H1 (cell line): ENCODE data around the gene WWP2. TPM values are rescaled to one million over a fixed set of nuclear protein-coding genes. Genes with fewer than 3 reads are reported as not detected.

ENCODE experiments used
- BCL11A ChIP-seq, 2 experiments: IDR thresholded peaks; one replicate each; pipeline ENCODE4 v1.6.1; 2011; ENCODE audit warnings: low read depth in 2 of 2, low read length in 2 of 2, mild to moderate bottlenecking in 2 of 2
- CHD2 ChIP-seq: IDR thresholded peaks from 2 replicates; pipeline ENCODE4 v1.6.1; 2012; ENCODE audit warnings: low read length, improper control_type of control experiment
- GTF2F1 ChIP-seq: IDR thresholded peaks from 2 replicates; pipeline ENCODE4 v1.6.1; 2012; ENCODE audit warnings: low read depth, low read length, improper control_type of control experiment, borderline replicate concordance
- NRF1 ChIP-seq: IDR thresholded peaks from 2 replicates; pipeline ENCODE4 v1.6.1; 2011; ENCODE audit warnings: mild to moderate bottlenecking, low read depth, low read length, improper control_type of control experiment
- RFX5 ChIP-seq: IDR thresholded peaks from 2 replicates; pipeline ENCODE4 v1.6.1; 2011; ENCODE audit warnings: low read depth, low read length, improper control_type of control experiment, borderline replicate concordance
- SP2 ChIP-seq: IDR thresholded peaks from 2 replicates; pipeline ENCODE4 v1.6.1; 2012; ENCODE audit warnings: mild to moderate bottlenecking, low read length, inconsistent platforms
- TAF1 ChIP-seq: IDR thresholded peaks from 2 replicates; pipeline ENCODE4 v1.6.1; 2011; ENCODE audit warnings: mild to moderate bottlenecking, low read depth, low read length
- TCF12 ChIP-seq: IDR thresholded peaks from 2 replicates; pipeline ENCODE4 v1.6.1; 2011; ENCODE audit warnings: low read depth, mild to moderate bottlenecking, low read length
- YY1 ChIP-seq: IDR thresholded peaks from 2 replicates; pipeline ENCODE4 v1.6.1; 2011; ENCODE audit warnings: low read depth, mild to moderate bottlenecking, low read length
- polyA plus RNA-seq, 7 experiments: library from polyadenylated mRNA; depleted of rRNA in 3 of 7; stranded (reverse) in 5 of 7; unstranded in 2 of 7; fragments of >200 nt in 5 of 7; fragments of 200-250 nt in 2 of 7; gene quantifications; 1 replicate in 5 of 7; 2 replicates in 1 of 7; 4 replicates in 1 of 7; pipeline versions ENCODE4 v1.2.1 to v1.2.3, GENCODE V29; 2011 to 2013; ENCODE audit warnings: missing spikeins in 2 of 7, mixed read lengths in 2 of 7
- total RNA-seq: library from RNA; stranded (reverse); fragmentation: NEBNext Ultra II Directional; extraction: Animal tissue kit (Norgen Biotek cat#: 25700); gene quantifications from 2 replicates; pipeline ENCODE4 v1.2.1, GENCODE V29; 2021

The WWP2 gene
- total and polyA plus RNA-seq, 2 of the 8 experiments (the other 6 are each of a cell fraction or from before 2014, with no cell fraction given) = 14.1 to 42.2 TPM

GRCh38 chr16:69773260-69773947 is 11.3 kb downstream of the WWP2 start (continued):
- TF ChIP-seq RFX5 (no peak), GTF2F1 (no peak), YY1 (no peak), CHD2 (no peak), BCL11A (IDR thresholded peaks at IDR 0.05; ENCODE audit: low read depth in 2 of 2, low read length in 2 of 2) (no peak), NRF1 (no peak), TCF12 (no peak), SP2 (no peak), TAF1 (no peak)
